HUES48 (cell line): ENCODE results near the gene FAM229A.
"Not testable (repeated sequence)": the region's sequence is repeated elsewhere in the genome, so short reads cannot be mapped to it uniquely, and the experiment has no call there.

Experiments used
- H3K27ac ChIP-seq: one replicate; pipeline ENCODE4 v1.7.0; 2013; ENCODE audit warnings: low read depth, low read length, inconsistent platforms
- H3K27me3 ChIP-seq: 2 replicates; pipeline ENCODE4 v1.6.1; 2013; ENCODE audit warnings: mild to moderate bottlenecking, low read length; ENCODE audit not compliant: control insufficient read depth, insufficient read depth
- H3K36me3 ChIP-seq: 2 replicates; pipeline ENCODE4 v1.6.1; 2013; ENCODE audit warnings: low read length; ENCODE audit not compliant: control insufficient read depth, insufficient read depth
- H3K4me1 ChIP-seq: 2 replicates; pipeline ENCODE4 v1.6.1; 2013; ENCODE audit warnings: mild to moderate bottlenecking, low read length; ENCODE audit not compliant: control insufficient read depth, insufficient read depth
- H3K4me3 ChIP-seq: 2 replicates; pipeline ENCODE4 v1.5.1; 2013; ENCODE audit warnings: mild to moderate bottlenecking, low read depth, low read length
- H3K9ac ChIP-seq: 2 replicates; pipeline ENCODE4 v1.6.1; 2013; ENCODE audit warnings: mild to moderate bottlenecking, low read depth, low read length, moderate library complexity
- H3K9me3 ChIP-seq: 2 replicates; pipeline ENCODE4 v1.6.1; 2013; ENCODE audit warnings: low read length; ENCODE audit not compliant: control insufficient read depth, insufficient read depth

The FAM229A gene

DNA sequence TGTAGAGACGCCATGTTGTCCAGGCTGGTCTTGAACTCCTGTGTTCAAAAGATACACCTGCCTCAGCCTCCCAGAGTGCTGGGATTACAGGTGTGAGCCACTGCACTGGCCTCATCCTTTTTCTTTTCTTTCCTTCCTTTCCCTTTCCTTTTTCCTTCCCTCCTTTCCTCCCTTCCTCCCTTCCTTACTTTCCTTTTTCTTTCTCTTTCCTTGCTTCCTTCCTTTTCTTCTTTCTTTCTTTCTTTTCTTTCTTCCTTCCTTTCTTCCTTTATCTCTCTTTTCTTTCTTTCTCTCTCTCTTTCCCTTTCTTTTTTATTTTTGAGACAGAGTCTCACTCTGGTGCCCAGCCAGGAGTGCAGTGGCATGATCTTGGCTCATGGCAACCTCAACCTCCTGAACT is 5.8 kb downstream of the FAM229A start:
- H3K27ac ChIP-seq, result no peak overlapping the region
- peaks cover 11% of the 10 kb centered on the region for H3K27me3 ChIP-seq
- no peaks in the 10 kb centered on the region for H3K9me3 ChIP-seq
- H3K4me3 ChIP-seq, result no peak overlapping the region
- H3K4me1 ChIP-seq, result peaks cover 14% of the 10 kb centered on the region; the same call in 1 of the 2 replicates
- H3K9ac ChIP-seq, result no peak overlapping the region
- no peaks in the 10 kb centered on the region for H3K36me3 ChIP-seq

DNA sequence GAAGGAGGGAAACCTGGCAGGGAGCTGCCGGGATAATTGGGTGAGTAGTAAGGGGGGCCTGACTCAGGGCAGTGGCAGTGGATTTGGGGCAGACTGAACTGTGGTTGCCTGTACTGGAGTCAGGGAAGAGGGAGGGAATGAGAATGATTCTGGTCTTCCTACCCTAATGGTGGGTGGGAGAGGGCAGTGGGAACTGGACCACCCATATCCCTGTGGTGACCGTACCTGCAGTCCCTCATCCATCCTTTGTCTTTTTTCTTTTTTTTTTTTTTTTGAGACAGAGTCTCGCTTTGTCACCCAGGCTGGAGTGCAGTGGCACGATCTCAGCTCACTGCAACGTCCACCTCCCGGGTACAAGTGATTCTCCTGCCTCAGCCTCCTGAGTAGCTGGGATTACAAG is 6.5 kb downstream of the FAM229A start:
- not testable (repeated sequence) for H3K9ac ChIP-seq, H3K36me3 ChIP-seq, H3K27ac ChIP-seq, H3K9me3 ChIP-seq, H3K4me3 ChIP-seq, H3K27me3 ChIP-seq
- H3K4me1 ChIP-seq, result peaks cover 14% of the 10 kb centered on the region; the same call in 1 of the 2 replicates

DNA sequence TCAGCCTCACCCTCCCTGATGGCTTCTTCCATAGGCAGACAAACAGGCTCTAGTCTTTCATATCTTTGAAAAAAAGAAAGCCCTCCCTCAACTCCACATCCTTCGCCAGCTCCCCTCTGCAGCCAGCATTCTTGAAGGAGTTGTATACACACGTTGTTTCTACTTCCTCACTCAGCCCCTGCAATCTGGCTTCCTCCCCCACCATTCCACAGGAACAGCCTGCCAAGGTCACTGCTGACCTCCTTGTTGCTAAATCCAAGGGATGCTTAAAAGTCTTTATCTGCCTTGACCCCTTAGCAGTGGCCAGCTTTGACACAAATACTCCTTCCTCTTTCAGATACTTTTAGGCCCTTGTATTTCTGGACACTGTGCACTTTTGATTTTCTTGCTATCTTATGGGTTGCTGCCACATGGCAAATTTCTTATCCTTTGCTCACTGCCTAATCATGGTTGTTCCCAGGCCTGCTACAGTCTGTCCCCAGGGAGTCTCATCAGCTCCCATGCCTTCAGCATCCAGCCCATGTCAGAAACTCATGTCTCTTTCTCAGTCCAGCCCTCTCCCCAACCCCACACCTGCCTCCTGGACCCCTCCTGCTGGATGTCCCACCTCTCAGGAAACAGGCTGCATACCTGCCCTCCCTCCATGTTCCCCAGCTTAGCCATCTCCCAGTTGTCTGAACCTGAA is 8.3 kb downstream of the FAM229A start:
- Histone ChIP-seq H3K9me3 (peaks cover 5% of the 10 kb centered on the region), H3K27ac (no peak overlapping the region), H3K4me1 (peaks cover 14% of the 10 kb centered on the region; the same call in 1 of the 2 replicates), H3K4me3 (no peak overlapping the region), H3K9ac (no peak overlapping the region), H3K27me3 (peaks cover 10% of the 10 kb centered on the region), H3K36me3 (no peaks in the 10 kb centered on the region)

DNA sequence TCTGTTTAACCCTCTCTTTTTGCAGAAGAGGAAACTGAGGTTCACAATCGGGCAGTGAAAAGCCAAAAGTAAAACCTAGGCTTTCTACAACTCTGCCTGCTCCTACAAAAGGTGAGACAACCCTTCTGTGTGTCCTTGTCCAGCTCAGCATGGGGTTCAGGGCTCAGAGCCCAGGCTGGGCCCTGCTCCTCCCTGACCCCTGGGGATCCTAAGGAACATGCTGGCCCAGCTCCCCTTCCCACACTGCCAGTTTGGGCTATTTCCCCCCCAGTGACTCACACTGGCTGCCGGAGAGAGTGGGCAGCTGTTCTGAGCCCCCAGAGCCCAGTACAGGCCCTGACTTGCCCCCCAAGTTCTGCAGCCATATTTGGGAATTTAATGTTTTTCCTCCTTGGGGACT is 8.9 kb downstream of the FAM229A start:
- Histone ChIP-seq H3K9ac (no peak overlapping the region), H3K4me3 (no peak overlapping the region), H3K27ac (no peak overlapping the region), H3K9me3 (peaks cover 5% of the 10 kb centered on the region), H3K4me1 (peaks cover 14% of the 10 kb centered on the region; the same call in 1 of the 2 replicates), H3K27me3 (peaks cover 10% of the 10 kb centered on the region), H3K36me3 (no peaks in the 10 kb centered on the region)

DNA sequence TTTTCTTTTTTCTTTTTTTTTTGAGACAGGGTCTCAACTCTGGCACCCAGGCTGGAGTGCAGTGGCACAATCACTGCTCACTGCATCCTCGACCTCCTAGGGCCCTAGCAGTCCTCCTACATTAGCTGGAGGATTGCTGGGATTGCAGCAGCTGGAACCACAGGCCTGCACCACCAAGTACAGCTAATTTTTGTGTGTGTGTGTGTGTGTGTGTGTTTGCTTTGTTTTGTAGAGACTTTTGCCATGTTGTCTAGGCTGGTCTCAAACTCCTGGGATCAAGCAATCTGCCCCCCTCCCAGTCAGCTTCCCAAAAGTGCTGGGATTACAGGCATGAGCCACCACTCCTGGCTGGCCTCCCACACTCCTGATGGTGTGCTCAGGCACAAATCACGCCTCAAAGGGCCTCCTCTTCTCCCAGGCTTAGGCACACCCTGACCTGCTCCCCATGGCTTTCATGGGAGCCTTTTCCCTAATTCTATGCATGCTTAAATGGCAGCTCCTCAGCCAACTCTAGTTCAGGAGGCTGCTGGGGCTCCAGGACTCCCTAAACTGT is 9.4 kb downstream of the FAM229A start:
- H3K27ac ChIP-seq, result no peak overlapping the region
- H3K9ac ChIP-seq, result no peak overlapping the region
- no peaks in the 10 kb centered on the region for H3K36me3 ChIP-seq
- H3K9me3 ChIP-seq, result peaks cover 5% of the 10 kb centered on the region
- peaks cover 10% of the 10 kb centered on the region for H3K27me3 ChIP-seq
- peaks cover 14% of the 10 kb centered on the region; the same call in 1 of the 2 replicates for H3K4me1 ChIP-seq
- H3K4me3 ChIP-seq, result no peak overlapping the region

DNA sequence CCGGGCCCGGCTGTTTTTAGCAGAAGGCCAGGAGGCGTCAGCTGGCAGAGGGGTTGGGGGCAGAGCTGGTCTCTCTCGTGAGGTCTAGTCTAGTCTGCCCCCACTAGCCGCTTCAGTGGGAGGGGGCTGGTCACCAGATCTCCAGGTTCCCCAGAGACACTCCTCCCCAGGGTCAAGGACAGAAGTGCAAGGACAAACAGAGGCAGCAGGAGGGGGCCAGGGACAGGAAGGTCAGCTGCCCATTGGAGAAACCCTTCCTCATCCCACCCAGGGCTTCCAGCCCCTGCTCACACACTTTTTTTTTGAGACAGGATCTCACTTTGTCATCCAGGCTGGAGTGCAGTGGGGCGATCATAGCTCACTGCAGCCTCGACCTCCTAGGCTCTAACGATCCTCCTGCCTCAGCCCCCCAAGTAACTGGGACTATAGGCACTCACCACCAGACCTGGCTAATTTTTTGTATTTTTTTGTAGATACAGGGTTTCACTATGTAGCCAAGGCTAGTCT is 10.0 kb downstream of the FAM229A start:
- Histone ChIP-seq H3K4me3 (peak overlapping the region; percentile 73), H3K9ac (no peak overlapping the region; the same call in 1 of the 2 replicates), H3K4me1 (peaks cover 14% of the 10 kb centered on the region; the same call in 1 of the 2 replicates), H3K27ac (peak overlapping the region; percentile 78), H3K36me3 (no peaks in the 10 kb centered on the region), H3K9me3 (peaks cover 5% of the 10 kb centered on the region), H3K27me3 (peaks cover 10% of the 10 kb centered on the region)

DNA sequence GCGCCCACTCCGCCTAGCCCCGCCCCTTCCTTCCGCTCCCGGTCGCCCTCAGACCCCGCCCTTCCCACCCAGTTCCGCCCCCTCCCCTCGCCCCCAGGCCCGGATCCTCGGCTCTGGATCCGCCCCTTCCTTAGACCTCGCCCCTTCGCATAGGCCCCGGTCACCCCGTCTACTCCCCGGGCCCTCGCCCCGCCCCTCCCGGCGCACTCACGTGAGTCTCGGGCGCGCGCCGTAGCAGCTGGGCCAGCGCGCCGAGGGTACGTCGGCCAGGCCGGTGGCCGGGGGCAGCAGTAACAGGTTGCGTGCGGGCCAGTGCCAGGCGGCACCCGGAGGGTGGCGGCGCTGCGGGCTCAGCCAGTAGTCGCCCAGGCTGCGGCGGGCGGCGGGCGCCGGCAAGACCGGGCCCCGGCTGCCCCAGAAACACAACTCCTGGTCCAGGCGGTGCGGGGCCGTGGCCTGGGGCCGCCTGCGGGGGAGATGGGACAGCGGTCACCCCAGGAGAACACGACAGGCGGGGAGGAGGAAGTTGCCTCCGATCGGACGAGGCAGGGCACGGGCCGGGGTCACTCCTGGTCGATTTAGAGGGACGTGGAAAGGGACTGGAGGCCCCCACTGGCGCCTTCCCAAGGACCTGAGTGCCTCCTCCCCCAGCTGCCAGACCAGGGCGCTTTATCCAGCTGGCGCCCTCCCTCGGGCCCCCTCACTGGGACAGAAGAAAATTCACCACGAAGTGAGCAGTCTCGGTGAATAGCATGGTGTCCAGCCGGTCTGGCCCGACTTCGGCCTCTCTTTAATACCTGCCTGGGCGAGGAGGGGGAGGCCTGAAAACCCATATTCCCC is 10.7 kb downstream of the FAM229A start:
- H3K36me3 ChIP-seq, result no peaks in the 10 kb centered on the region
- peak overlapping the region; percentile 87 for H3K27ac ChIP-seq
- peaks cover 14% of the 10 kb centered on the region; the same call in 1 of the 2 replicates for H3K4me1 ChIP-seq
- peaks cover 10% of the 10 kb centered on the region for H3K27me3 ChIP-seq
- peaks cover 5% of the 10 kb centered on the region for H3K9me3 ChIP-seq
- H3K9ac ChIP-seq, result peak overlapping the region; percentile 58; the same call in 1 of the 2 replicates
- peak overlapping the region; percentile 90 for H3K4me3 ChIP-seq

DNA sequence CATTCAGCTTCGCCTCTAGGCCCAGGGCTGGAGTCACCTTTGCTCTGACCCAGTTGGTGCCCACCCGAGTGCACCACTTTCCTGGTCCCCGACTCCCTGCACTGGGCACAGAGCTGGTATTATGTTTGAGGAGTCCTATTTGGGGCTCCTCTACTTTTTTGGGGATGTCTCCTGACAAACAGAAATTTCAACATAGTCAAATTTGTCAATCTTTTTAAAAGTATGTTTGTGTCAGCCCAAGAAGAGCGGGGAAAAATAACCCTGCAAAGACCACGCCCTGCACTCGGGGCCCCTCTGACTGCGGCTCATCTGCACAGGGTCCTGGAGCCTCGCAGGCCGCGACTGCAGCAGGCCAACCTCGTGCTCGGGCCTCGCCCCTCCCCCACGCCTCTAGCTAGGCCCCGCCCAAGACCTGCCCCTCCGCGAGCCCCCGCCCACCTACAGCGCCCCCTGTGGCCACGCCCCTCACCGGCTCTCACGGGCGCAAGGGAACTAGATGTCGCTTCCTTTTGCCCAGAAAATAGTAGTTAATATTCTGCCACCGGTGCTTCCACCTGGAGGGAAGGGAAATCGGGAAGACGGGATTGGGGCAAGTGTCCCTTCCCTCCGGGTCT is 11.4 kb downstream of the FAM229A start:
- Histone ChIP-seq H3K4me1 (peaks cover 14% of the 10 kb centered on the region; the same call in 1 of the 2 replicates), H3K9ac (peak overlapping the region; percentile 58; the same call in 1 of the 2 replicates), H3K36me3 (no peaks in the 10 kb centered on the region), H3K27me3 (peaks cover 10% of the 10 kb centered on the region), H3K9me3 (peaks cover 5% of the 10 kb centered on the region), H3K27ac (peak overlapping the region; percentile 87), H3K4me3 (peak overlapping the region; percentile 90)

DNA sequence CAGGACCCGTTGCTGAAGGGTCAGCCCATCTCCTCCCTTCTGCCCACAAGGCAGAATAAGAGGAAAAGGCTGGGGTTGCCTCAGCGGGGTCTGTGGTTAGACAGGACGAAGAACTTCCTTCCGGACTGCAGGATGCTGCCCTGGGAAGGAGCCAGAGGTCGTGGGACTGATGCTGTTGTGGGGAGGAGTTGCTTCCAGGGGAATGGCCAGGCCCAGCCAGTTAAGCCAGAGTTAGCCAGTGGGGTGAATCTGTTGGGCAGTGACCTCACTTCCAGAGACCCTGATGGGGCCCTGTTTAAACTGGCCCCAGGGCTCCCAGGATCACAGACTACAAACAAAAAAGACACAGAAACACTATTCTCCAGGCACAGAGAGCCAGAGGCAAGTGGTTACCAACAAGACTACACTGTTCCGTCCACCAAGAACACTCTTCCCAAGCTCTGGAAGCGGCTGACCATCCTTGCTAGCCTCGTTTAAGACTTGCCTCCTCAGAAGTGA is 13.0 kb downstream of the FAM229A start:
- no peak overlapping the region for H3K4me3 ChIP-seq
- peaks cover 5% of the 10 kb centered on the region for H3K9me3 ChIP-seq
- peaks cover 14% of the 10 kb centered on the region; the same call in 1 of the 2 replicates for H3K4me1 ChIP-seq
- no peak overlapping the region for H3K9ac ChIP-seq
- H3K27me3 ChIP-seq, result peaks cover 10% of the 10 kb centered on the region
- H3K36me3 ChIP-seq, result no peaks in the 10 kb centered on the region
- H3K27ac ChIP-seq, result no peak overlapping the region

DNA sequence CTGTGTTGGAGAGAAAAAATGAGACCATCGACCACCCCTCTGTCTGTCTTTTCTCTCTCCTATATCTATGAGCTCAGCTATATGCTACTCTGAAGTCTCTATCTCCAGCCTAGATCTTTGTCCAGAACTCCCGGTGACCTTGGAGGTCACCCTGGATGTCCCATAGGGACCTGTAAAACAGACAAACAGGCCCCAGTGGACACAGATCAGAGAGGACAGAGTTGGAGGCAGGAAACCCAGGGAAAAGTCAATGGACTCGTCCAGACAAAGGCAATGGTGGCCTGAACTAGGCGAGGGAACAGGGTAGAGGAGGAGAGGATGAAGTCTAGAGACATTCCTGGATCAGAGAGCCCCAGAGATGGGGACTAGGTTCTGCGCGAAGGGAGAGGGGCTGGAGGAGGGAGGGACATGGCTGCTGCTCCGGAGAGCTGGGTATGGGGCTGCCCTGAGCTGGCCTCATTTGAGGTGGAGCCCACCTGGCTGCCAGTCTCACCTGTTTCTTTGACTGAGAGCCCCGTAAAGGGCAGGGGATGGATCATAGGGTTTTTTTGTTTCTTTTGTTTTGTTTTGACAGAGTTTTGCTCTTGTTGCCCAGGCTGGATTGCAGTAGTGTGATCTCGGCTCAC is 15.6 kb downstream of the FAM229A start:
- Histone ChIP-seq H3K9ac (no peak overlapping the region), H3K4me3 (no peak overlapping the region), H3K36me3 (no peaks in the 10 kb centered on the region), H3K4me1 (no peaks in the 10 kb centered on the region), H3K27ac (no peak overlapping the region), H3K27me3 (peaks cover 10% of the 10 kb centered on the region), H3K9me3 (peaks cover 5% of the 10 kb centered on the region)
